GM12865 (cell line): Measurements from ENCODE around the gene ACSM4.

Experiments
- DNase-seq: peaks from one replicate; pipeline ENCODE4 v3.0.0; 2010; ENCODE audit warnings: low read depth
- H3K4me3 ChIP-seq: 2 replicates; pipeline ENCODE4 v1.5.1; 2011; ENCODE audit warnings: mild to moderate bottlenecking, low read depth, low read length, control low read depth
- TF ChIP-seq, protein P1 (sequence below): IDR thresholded peaks from 2 replicates; pipeline ENCODE4 v1.5.1; 2011; ENCODE audit warnings: low read length, control low read depth, low read depth, inconsistent platforms; ENCODE audit not compliant: insufficient read depth; ENCODE audit errors: missing control alignments

The ACSM4 gene

DNA sequence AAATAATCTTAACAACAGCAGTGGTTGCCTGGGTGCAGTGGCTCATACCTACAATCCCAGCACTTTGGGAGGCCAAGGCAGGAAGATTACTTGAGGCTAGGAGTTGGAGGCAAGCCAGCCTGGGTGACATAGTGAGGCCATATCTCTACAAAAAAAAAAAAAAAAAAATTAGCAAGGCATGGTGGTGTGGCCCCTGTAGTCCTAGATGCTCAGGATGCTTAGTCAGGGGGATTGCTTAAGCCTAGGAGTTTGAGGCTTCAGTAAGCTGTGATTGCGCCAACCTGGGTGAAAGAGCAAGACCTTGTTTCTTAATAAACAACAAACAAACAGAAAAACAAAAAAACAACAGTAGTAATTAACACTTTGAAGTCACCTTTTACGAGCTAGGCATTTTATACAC lies 642 bp upstream of the ACSM4 start:
- no peak for DNase-seq
- TF ChIP-seq, protein P1, sequence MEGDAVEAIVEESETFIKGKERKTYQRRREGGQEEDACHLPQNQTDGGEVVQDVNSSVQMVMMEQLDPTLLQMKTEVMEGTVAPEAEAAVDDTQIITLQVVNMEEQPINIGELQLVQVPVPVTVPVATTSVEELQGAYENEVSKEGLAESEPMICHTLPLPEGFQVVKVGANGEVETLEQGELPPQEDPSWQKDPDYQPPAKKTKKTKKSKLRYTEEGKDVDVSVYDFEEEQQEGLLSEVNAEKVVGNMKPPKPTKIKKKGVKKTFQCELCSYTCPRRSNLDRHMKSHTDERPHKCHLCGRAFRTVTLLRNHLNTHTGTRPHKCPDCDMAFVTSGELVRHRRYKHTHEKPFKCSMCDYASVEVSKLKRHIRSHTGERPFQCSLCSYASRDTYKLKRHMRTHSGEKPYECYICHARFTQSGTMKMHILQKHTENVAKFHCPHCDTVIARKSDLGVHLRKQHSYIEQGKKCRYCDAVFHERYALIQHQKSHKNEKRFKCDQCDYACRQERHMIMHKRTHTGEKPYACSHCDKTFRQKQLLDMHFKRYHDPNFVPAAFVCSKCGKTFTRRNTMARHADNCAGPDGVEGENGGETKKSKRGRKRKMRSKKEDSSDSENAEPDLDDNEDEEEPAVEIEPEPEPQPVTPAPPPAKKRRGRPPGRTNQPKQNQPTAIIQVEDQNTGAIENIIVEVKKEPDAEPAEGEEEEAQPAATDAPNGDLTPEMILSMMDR = no peak
- H3K4me3 ChIP-seq = no peak overlapping the region

DNA sequence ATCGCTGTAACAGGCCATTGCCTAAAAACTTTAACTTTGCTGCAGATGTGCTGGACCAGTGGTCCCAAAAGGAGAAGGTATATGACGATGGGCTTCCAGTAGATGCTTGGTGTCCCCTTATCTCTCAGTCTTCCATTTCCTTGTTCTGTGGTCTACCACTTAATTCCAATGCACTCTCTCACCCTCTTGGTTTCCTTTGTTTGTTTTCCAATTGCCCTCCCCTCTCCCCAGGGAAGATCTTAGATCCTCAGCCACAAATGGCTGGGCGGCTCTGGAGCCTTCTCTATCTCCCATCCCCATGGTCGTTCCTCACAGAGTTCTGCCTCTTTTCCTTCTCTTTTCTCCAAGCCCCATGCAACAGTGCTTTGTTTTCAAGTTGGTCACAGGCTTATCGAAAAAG lies 584 bp downstream of the ACSM4 start:
- no peak for DNase-seq
- no peak overlapping the region for H3K4me3 ChIP-seq
- TF ChIP-seq, protein P1 = no peak

DNA sequence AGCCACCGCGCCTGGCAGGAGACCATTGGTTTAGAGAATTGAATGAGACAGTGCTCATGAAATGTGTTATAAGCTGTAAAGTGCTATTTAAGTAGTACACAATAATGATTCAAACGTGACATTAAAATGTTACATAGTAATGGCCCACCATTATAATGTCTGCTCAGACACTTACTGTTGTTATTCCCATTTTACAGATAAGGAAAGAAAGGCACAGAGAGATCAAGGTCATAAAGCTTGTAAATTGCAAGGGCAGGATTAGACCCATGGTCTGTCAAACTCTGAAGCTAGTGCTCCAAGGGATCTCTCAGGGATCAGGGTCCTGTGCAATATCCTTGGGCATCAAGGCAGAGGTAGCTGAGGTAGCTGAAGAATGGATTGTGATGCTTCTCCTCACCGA lies 6.2 kb downstream of the ACSM4 start:
- TF ChIP-seq, protein P1 = no peak
- no peak overlapping the region for H3K4me3 ChIP-seq
- DNase-seq = no peak

DNA sequence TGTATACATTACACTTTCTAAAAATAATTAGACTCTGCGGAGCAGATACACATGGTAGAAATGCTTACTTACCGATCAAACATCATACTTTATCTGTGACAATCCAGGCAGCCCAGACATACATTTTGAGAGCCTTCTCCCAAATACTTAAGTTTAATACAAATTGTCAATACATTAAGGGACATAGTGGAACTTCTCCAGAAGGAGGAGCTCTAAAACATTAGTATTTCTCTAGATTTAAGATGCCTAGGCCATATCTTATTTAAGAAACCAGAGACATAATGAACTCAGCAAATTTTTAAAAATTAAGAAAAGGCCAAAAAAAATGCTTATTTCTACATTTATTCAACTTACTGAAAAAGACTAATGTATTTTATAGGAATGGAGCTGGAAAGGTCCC lies 16.1 kb downstream of the ACSM4 start:
- TF ChIP-seq, protein P1 = no peak
- DNase-seq = no peak
- no peak overlapping the region for H3K4me3 ChIP-seq

DNA sequence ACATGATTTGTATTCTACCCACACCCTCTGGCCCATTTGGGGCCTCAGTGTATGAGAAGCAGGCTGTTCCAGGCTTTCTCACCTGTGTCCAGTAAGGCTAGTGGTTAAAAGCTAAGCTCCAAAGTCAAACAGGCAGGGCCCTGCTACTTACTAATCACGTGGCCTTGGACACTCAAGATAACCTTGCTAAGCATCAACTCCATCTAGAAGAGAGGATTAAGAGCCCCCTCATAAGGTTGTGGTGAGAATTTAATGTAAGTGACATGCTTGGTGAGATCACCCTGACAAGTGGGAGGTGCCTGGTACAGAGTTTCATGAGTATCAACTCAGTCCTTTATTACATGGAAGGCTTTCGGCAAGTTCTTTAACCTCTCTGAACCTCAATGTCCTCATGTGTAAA lies 17.8 kb downstream of the ACSM4 start:
- TF ChIP-seq, protein P1 = no peak

DNA sequence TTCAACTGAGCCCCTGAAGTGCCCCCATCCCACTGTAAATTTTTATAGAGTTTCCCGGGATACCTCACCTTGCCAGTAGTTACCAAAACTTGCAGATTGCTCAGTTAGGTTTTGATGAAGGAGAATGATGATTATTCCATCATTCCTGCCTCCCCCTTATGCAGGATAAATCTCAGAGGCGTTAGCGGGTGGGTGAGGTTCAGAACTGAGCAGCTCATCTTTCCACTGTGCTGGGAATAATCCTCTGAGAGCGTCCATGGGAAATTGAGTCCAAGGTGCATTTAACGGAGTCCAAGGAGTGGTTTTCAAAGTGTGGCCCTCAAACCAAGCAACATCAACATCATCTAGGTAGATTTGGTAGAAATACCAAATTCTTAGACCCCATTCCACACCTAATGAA lies 18.7 kb downstream of the ACSM4 start:
- H3K4me3 ChIP-seq = no peak overlapping the region
- TF ChIP-seq, protein P1 = no peak
- DNase-seq = no peak

More for the DNA sequence above, 17.8 kb downstream of the ACSM4 start:
- DNase-seq = no peak
- no peak overlapping the region for H3K4me3 ChIP-seq

DNA sequence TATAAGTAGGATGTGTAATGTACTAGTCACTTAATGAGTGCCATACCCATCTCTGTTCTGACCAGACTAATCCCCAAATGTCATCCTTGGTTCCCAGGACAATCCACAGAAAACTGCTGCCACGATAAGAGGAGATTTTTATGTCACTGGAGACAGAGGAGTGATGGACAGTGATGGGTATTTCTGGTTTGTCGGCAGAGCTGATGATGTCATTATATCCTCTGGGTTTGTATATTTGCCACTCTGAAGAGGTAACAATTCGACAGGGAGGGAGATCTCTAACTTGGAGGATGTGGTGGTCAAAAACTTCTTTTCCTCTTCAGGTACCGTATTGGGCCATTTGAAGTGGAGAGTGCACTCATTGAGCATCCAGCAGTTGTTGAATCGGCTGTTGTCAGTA lies 20.3 kb downstream of the ACSM4 start:
- H3K4me3 ChIP-seq = no peak overlapping the region
- TF ChIP-seq, protein P1 = no peak
- DNase-seq = no peak
